NCI-H1105 (cell line): ENCODE data around the gene HOXA7.

Experiments
- DNase-seq: peaks from one replicate; lab custom pipeline; 2025; lab: John Stamatoyannopoulos, UW

Gene HOXA7

GRCh38 chr7:27106901-27107240 lies 49.6 kb downstream of the HOXA7 start:
- DNase-seq: no peak

DNA sequence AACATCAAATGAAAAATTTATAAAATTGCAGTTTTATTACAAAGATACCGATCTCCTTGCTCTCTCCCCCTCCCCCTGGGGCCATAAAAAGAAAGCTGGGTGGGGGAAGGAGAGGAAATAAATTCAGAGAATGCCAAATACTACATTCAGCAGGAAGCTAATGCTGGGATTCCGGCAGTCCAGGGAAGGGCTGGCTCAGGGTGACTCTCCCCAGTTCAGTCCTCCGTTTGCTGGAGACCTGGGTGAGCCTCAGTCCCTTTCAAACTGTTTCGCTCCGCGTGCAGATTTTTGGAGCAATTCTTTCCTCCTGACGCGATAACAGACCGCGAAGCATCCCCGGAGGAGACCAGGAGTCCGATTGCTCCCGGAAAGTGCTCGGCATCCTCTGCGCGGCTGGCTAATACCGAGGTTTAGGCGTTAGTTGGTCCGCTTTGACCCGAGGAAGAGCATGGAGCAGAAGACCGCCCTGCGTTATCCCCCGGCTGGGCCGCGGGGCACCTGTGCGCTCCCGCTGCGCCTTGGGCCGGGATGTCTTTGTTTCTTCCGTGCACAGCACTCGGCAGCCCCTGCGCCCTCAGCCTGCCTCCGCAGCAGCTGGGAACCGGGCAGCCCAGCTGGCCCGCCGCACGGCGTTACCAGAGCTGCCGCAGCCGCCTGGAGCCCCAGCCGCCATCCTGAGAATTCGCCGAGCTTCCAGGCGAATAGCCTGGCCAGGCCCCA lies 50.1 kb downstream of the HOXA7 start:
- no peak for DNase-seq

DNA sequence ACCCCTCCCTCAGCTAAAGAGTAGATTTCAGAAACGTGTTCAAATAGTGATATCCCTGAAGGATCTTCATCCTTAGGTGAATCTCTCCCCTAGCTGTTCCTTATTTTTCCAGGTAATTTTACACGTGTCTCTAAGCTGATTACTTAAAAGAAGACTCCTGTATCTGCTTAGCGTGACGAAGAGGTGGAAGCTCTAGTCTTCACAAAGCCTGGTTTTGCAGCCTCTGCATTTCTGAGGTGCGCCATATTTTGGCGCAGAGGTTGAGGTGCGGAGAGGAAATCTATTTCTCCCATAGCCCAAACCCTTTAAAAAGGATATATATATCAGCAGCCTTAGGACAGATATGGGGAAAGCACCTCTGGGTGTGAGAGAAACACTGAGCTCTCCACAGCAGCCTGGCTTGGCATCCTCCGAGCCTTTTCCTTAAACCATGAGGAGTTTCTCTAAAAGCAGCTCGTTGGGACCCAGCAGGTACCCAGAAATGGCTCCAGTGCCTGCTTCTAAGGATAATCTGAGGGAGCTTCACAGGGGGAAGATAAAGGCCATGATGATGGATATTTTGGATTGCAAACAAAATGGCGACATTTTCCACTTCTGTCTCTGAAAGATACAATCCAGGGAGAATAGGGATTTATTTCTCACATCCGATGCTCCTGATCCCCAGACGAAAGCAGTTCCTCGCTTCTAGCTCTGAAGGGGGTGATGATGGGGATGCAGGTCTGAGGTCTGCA lies 51.0 kb downstream of the HOXA7 start:
- no peak for DNase-seq

DNA sequence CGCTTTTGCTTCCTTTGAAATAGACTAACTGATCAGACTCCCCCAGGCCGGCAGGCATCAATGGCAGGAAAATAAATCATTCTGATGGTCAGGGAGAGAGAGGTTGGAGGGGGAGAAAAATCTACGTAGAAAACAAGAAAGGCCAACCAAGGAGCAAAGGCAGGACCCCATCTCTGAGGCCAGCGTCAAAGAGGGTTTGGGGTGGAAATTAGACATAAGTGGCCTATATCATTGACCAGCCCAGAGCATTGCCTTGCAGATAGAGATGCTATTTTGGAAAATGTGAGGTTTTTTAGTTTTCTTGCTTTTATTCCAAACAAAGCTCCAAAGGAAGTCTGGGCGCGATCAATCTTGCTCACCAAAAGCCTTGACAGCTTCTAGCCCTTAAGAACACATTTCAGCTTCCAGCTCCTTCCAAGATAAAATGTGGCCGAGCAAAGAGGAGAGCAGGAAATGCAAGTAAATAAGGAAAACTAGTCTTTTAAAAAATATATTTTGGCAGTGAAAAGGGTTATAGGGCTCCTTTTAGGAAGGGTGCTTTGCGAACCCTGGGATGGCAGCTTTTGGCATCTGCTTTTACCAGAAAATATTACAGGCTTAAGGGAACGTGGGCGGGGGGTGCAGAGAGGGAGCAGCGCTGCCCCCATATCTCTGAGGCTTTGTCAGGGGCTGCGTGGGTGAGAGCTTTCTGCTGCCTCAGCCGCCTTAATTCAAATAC lies 52.0 kb downstream of the HOXA7 start:
- DNase-seq: no peak
